Mesenchymal stem cell (in vitro differentiated cells and primary cell): ENCODE data around the gene INVS.

Source experiments
- DNase-seq: peaks from one replicate; pipeline ENCODE4 v3.0.0-alpha.2; 2013
- H2AFZ ChIP-seq: one replicate; pipeline ENCODE4 v1.6.1; 2013; ENCODE audit warnings: low read depth, mild to moderate bottlenecking, control low read depth, inconsistent platforms, low read length, moderate library complexity
- H2AK5ac ChIP-seq: 2 replicates; pipeline ENCODE4 v1.6.1; 2013; ENCODE audit warnings: low read length, moderate library complexity, mild to moderate bottlenecking, inconsistent platforms; ENCODE audit not compliant: severe bottlenecking
- H2BK120ac ChIP-seq: one replicate; pipeline ENCODE4 v1.6.1; 2013; ENCODE audit warnings: low read depth, mild to moderate bottlenecking, inconsistent platforms, low read length, moderate library complexity
- H2BK12ac ChIP-seq, 2 experiments: one replicate each; pipeline ENCODE4 v1.6.1; 2013; ENCODE audit warnings: inconsistent platforms in 2 of 2, low read length in 2 of 2, mild to moderate bottlenecking in 2 of 2, moderate library complexity in 2 of 2, control low read depth in 1 of 2
- H2BK15ac ChIP-seq: one replicate; pipeline ENCODE4 v1.6.1; 2013; ENCODE audit warnings: mild to moderate bottlenecking, low read depth, inconsistent platforms; ENCODE audit not compliant: poor library complexity, severe bottlenecking
- H2BK5ac ChIP-seq: 2 replicates; pipeline ENCODE4 v1.6.1; 2013; ENCODE audit warnings: low read depth, mild to moderate bottlenecking, low read length, control low read depth, inconsistent platforms; ENCODE audit not compliant: poor library complexity, severe bottlenecking
- H3K14ac ChIP-seq, 2 experiments: one replicate each; pipeline ENCODE4 v1.6.1; 2013; ENCODE audit warnings: inconsistent platforms in 2 of 2, low read length in 2 of 2, control low read depth in 1 of 2, mild to moderate bottlenecking in 1 of 2, moderate library complexity in 1 of 2
- H3K18ac ChIP-seq, 2 experiments: one replicate each; pipeline ENCODE4 v1.6.1; 2013; ENCODE audit warnings: inconsistent platforms in 2 of 2, low read length in 2 of 2, control low read depth in 1 of 2, low read depth in 1 of 2, mild to moderate bottlenecking in 1 of 2
- H3K23ac ChIP-seq, 2 experiments: one replicate each; pipeline ENCODE4 v1.6.1; 2013; ENCODE audit warnings: inconsistent platforms in 2 of 2, low read length in 2 of 2, mild to moderate bottlenecking in 2 of 2, moderate library complexity in 2 of 2, control low read depth in 1 of 2
- H3K27ac ChIP-seq: 2 replicates; pipeline ENCODE4 v1.5.1; 2013; ENCODE audit warnings: mild to moderate bottlenecking, moderate library complexity, low read length, control low read depth, inconsistent platforms; ENCODE audit not compliant: poor library complexity, severe bottlenecking
- H3K27me3 ChIP-seq, 2 experiments: 2 replicates each; pipeline versions ENCODE4 v1.6.1 to v1.7.0; 2013; ENCODE audit warnings: low read length in 2 of 2, mild to moderate bottlenecking in 2 of 2, moderate library complexity in 2 of 2, control low read depth in 1 of 2, inconsistent platforms in 1 of 2; ENCODE audit not compliant: control insufficient read depth in 1 of 2, insufficient read depth in 1 of 2
- H3K36me3 ChIP-seq, 2 experiments: 2 replicates each; pipeline versions ENCODE4 v1.6.1 to v1.7.0; 2013; ENCODE audit warnings: low read length in 2 of 2, control low read depth in 1 of 2, inconsistent platforms in 1 of 2, low read depth in 1 of 2, mild to moderate bottlenecking in 1 of 2; ENCODE audit not compliant: insufficient read depth in 2 of 2, control insufficient read depth in 1 of 2
- H3K4ac ChIP-seq, 2 experiments: one replicate each; pipeline ENCODE4 v1.6.1; 2013; ENCODE audit warnings: inconsistent platforms in 2 of 2, low read length in 2 of 2, mild to moderate bottlenecking in 2 of 2, moderate library complexity in 2 of 2, control low read depth in 1 of 2, low read depth in 1 of 2
- H3K4me1 ChIP-seq: 2 replicates; pipeline ENCODE4 v1.6.1; 2013; ENCODE audit warnings: low read depth, low read length, control low read depth; ENCODE audit not compliant: control insufficient read depth, insufficient read depth
- H3K4me2 ChIP-seq: 2 replicates; pipeline ENCODE4 v1.6.1; 2013; ENCODE audit warnings: low read length, mild to moderate bottlenecking, inconsistent platforms; ENCODE audit not compliant: poor library complexity, severe bottlenecking
- H3K4me3 ChIP-seq, 2 experiments: 2 replicates each; pipeline versions ENCODE4 v1.5.1 to v1.7.0; 2013; ENCODE audit warnings: low read length in 2 of 2, mild to moderate bottlenecking in 2 of 2, control low read depth in 1 of 2, low read depth in 1 of 2; ENCODE audit not compliant: insufficient read depth in 1 of 2
- H3K79me1 ChIP-seq: replicated peaks from 2 replicates; pipeline ENCODE4 v1.6.1; 2013; ENCODE audit warnings: mild to moderate bottlenecking, control low read depth, low read length, inconsistent platforms; ENCODE audit not compliant: poor library complexity, severe bottlenecking
- H3K9ac ChIP-seq: 2 replicates; pipeline ENCODE4 v1.7.0; 2013; ENCODE audit warnings: mild to moderate bottlenecking, low read length, moderate library complexity
- H3K9me3 ChIP-seq: 2 replicates; pipeline ENCODE4 v1.7.0; 2013; ENCODE audit warnings: mild to moderate bottlenecking, low read length; ENCODE audit not compliant: control insufficient read depth
- H4K8ac ChIP-seq: one replicate; pipeline ENCODE4 v1.6.1; 2013; ENCODE audit warnings: inconsistent platforms, mild to moderate bottlenecking, low read length, moderate library complexity
- H4K91ac ChIP-seq: one replicate; pipeline ENCODE4 v1.6.1; 2013; ENCODE audit warnings: mild to moderate bottlenecking, low read length, inconsistent platforms
- WGBS: methylation state at CpG from one replicate; pipeline ENCODE4 v1.1.7; 2013; ENCODE audit warnings: mixed read lengths; 5-methylcytosine and 5-hydroxymethylcytosine counted together

INVS gene

DNA sequence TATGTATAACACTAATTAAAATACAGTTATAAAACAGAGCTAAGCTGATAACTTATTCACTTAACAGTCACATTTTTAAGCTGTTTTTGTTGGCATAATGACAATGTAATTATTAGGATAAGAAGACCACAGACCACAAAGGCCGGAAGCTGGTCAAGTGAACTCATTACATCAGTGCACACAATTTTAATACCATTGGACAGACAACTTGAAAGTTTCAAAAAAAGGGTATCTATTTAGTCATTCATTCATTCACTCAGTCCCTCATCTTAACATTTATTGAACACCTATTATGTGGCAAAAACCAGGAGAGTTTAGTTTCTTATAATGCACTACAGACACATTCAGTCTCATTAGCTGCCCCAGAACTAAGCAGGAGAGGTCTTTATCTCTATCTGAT lies 11.8 kb upstream of the INVS start:
- Histone ChIP-seq H2BK120ac (no peak overlapping the region), H2BK15ac (no peak overlapping the region), H2AFZ (no peak overlapping the region), H2AK5ac (no peak overlapping the region), H3K4me3 (no peak overlapping the region), H3K27me3 (no peaks in the 10 kb centered on the region), H3K4ac (no peak overlapping the region), H4K91ac (no peak overlapping the region), H3K4me2 (no peak overlapping the region), H2BK5ac (no peak overlapping the region), H4K8ac (no peak overlapping the region), H3K27ac (no peak overlapping the region), H2BK12ac (no peak overlapping the region), H3K14ac (no peak overlapping the region), H3K9me3 (no peaks in the 10 kb centered on the region), H3K79me1 (peaks cover 7% of the 10 kb centered on the region), H3K23ac (no peak overlapping the region), H3K18ac (no peak overlapping the region), H3K4me1 (no peaks in the 10 kb centered on the region), H3K9ac (no peak overlapping the region), H3K36me3 (no peaks in the 10 kb centered on the region)
- DNase-seq, result peak; percentile 38
- WGBS, result 63% methylated on average over 1 of the region's 1 CpG

DNA sequence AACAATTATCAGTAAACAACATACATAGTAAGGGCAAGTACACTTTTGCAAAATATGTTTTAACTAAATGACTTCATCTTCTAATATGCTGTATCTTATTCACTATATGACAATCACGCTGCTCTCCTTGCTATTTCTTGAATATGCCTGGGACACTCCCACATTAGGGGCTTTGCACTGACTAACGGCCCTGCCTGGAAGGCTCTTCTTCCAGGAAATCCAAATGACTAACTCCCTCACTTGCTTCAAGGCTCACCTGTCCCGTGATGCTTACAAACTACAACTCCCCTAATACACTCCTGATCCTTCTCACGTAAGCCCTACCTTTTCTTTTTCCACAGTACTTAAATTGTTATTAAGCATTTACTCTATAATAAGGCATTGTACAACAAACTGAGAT lies 10.8 kb upstream of the INVS start:
- Histone ChIP-seq H2BK15ac (no peak overlapping the region), H3K9me3 (no peaks in the 10 kb centered on the region), H3K23ac (no peak overlapping the region), H3K14ac (no peak overlapping the region), H2AFZ (no peak overlapping the region), H4K91ac (no peak overlapping the region), H4K8ac (no peak overlapping the region), H3K9ac (no peak overlapping the region), H2BK5ac (no peak overlapping the region), H2BK12ac (no peak overlapping the region), H2AK5ac (no peak overlapping the region), H3K4ac (no peak overlapping the region), H3K4me3 (no peak overlapping the region), H3K4me1 (no peaks in the 10 kb centered on the region), H3K18ac (no peak overlapping the region), H3K36me3 (no peaks in the 10 kb centered on the region), H3K27ac (no peak overlapping the region), H3K27me3 (no peaks in the 10 kb centered on the region), H3K79me1 (peaks cover 6% of the 10 kb centered on the region), H3K4me2 (no peak overlapping the region), H2BK120ac (no peak overlapping the region)
- DNase-seq, result no peak
- 62% methylated on average over 3 of the region's 4 CpGs for WGBS

DNA sequence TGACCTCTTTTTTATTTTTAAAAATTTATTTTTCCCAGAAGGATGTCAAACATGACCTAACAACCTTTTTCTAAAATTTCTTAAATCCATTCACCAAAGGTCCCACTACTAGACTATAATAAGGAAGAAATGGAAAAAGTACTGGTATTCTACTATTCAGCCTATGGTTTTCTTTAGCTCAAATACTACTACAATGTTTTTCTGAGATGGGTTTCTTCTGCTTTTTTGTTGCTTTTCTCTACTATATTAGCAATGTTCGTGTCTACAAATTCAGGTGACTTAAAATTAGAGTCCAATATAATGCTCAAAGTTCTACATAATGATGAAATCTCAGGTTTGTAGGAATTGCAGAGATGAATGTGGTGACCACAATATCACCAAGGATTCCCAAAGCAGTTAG lies 8.2 kb upstream of the INVS start:
- Histone ChIP-seq H3K4me3 (no peak overlapping the region), H2BK120ac (no peak overlapping the region), H4K8ac (no peak overlapping the region), H3K4ac (no peak overlapping the region), H3K23ac (no peak overlapping the region), H2BK12ac (no peak overlapping the region), H3K14ac (no peak overlapping the region), H3K9ac (no peak overlapping the region), H3K9me3 (no peaks in the 10 kb centered on the region), H2BK15ac (no peak overlapping the region), H4K91ac (no peak overlapping the region), H3K79me1 (peaks cover 6% of the 10 kb centered on the region), H3K4me2 (no peak overlapping the region), H2BK5ac (no peak overlapping the region), H2AFZ (no peak overlapping the region), H2AK5ac (no peak overlapping the region), H3K27me3 (no peaks in the 10 kb centered on the region), H3K18ac (no peak overlapping the region), H3K4me1 (no peaks in the 10 kb centered on the region), H3K36me3 (no peaks in the 10 kb centered on the region), H3K27ac (no peak overlapping the region)
- DNase-seq, result no peak
- no CpG with 5 or more reads among the region's 1 CpG for WGBS

DNA sequence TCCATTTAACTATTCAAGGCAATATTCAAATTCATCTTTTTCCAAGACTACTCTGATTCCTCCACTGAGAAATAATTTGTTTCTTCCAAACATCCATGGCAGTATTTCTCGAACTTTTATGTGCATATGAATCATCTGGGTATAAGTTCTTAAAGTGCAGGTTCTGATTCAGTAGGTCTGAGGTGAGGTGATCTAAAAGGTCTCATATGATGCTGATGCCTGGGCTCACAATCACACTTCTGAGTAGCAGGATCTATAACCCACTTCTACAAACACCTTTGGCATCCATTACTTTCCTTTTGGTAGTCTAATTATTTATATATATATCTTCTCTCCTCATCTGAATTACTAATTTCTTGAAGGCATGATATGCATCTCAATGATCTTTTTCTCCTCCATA lies 7.4 kb upstream of the INVS start:
- Histone ChIP-seq H2AFZ (no peak overlapping the region), H3K4me3 (no peak overlapping the region), H3K4ac (no peak overlapping the region), H2BK15ac (no peak overlapping the region), H3K79me1 (peaks cover 6% of the 10 kb centered on the region), H3K23ac (no peak overlapping the region), H3K14ac (no peak overlapping the region), H2BK12ac (no peak overlapping the region), H3K4me2 (no peak overlapping the region), H4K8ac (no peak overlapping the region), H4K91ac (no peak overlapping the region), H3K27ac (no peak overlapping the region), H3K9ac (no peak overlapping the region), H3K9me3 (no peaks in the 10 kb centered on the region), H2BK5ac (no peak overlapping the region), H2BK120ac (no peak overlapping the region), H3K27me3 (no peaks in the 10 kb centered on the region), H3K4me1 (no peaks in the 10 kb centered on the region), H3K18ac (no peak overlapping the region), H2AK5ac (no peak overlapping the region), H3K36me3 (no peaks in the 10 kb centered on the region)
- no CpG with 5 or more reads among the region's 1 CpG for WGBS
- DNase-seq, result no peak
